Liver (tissue), 3 donors: ENCODE measurements around the gene LAGE3.

Source experiments
- FOXA1 ChIP-seq: IDR thresholded peaks from 2 replicates; pipeline ENCODE4 v1.6.1; 2016; ENCODE audit warnings: antibody characterized with exemption
- FOXA2 ChIP-seq: IDR thresholded peaks from 2 replicates; pipeline ENCODE4 v1.6.1; 2016; ENCODE audit warnings: antibody characterized with exemption
- GABPA ChIP-seq, 2 donors: IDR thresholded peaks in 1 of 2; conservative IDR thresholded peaks in 1 of 2; 2 replicates each; pipeline ENCODE4 v1.6.1; 2016; ENCODE audit warnings: antibody characterized with exemption in 2 of 2, mild to moderate bottlenecking in 1 of 2, moderate library complexity in 1 of 2
- JUND ChIP-seq, 2 donors: IDR thresholded peaks; 2 replicates each; pipeline ENCODE4 v1.6.1; 2016; ENCODE audit warnings: antibody characterized with exemption in 2 of 2
- RAD21 ChIP-seq, 2 donors: IDR thresholded peaks; 2 replicates each; pipeline ENCODE4 v1.6.1; 2016; ENCODE audit warnings: antibody characterized with exemption in 2 of 2, mild to moderate bottlenecking in 2 of 2
- SP1 ChIP-seq: IDR thresholded peaks from 2 replicates; pipeline ENCODE4 v1.6.1; 2018; ENCODE audit warnings: antibody characterized with exemption, mild to moderate bottlenecking
- YY1 ChIP-seq: IDR thresholded peaks from 2 replicates; pipeline ENCODE4 v1.6.1; 2016; ENCODE audit warnings: antibody characterized with exemption, mild to moderate bottlenecking
- TF ChIP-seq, protein P1 (sequence below): fragments of 150-350 bp; IDR thresholded peaks from 2 replicates; pipeline ENCODE4 v1.5.1; 2017; ENCODE audit warnings: improper control_type of control experiment, low read depth, low read length; ENCODE audit not compliant: missing input control
- TF ChIP-seq, protein P2 (sequence below): IDR thresholded peaks from 2 replicates; pipeline ENCODE4 v1.6.1; 2016; ENCODE audit warnings: antibody characterized with exemption, mild to moderate bottlenecking
- TF ChIP-seq, protein P3 (sequence below): IDR thresholded peaks from 2 replicates; pipeline ENCODE4 v1.6.1; 2016; ENCODE audit warnings: antibody characterized with exemption
- TF ChIP-seq, protein P4 (sequence below): IDR thresholded peaks from 2 replicates; pipeline ENCODE4 v1.6.1; 2016; ENCODE audit warnings: antibody characterized with exemption
- donor health status: healthy.
- donor health status: healthy.

DNA sequence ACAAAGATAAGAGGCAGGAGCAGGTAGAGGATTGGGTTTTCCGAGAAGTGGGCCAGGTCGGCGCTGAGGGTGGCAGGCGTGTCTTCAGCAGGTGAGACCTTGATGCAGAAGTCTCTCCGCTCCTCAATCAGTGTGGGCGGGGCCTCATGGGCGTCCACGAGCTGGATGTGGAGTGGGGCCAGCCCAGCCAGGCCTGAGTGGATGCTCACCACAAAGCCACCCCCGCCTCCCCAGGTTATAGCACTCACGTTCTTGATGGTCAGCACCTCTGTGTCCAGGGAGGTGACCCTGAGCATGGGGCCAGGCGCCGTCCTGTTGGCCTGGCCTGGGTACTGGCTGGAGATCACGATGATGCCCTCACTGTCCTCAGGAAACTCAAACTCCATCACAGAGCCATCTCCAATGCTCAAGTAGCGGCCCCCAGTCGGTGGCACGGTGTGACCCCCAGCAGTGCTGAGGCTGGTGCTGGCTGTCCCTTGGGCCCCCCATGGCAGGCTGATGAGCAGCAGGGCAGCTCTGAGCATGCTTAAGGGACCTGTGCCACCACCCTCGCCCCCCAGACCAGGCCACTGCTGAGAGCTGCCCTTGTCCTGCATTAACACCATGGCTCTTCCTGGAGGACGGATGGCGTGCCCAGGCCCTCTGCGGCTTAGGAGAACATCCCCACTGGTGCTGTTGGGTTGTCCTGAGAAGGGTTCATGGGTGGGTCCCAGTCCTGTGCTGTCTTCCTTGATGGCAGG, 9.4 kb upstream of the LAGE3 start:
- no peak for TF ChIP-seq RAD21 (IDR thresholded peaks at IDR 0.05)
- TF ChIP-seq, protein P1, sequence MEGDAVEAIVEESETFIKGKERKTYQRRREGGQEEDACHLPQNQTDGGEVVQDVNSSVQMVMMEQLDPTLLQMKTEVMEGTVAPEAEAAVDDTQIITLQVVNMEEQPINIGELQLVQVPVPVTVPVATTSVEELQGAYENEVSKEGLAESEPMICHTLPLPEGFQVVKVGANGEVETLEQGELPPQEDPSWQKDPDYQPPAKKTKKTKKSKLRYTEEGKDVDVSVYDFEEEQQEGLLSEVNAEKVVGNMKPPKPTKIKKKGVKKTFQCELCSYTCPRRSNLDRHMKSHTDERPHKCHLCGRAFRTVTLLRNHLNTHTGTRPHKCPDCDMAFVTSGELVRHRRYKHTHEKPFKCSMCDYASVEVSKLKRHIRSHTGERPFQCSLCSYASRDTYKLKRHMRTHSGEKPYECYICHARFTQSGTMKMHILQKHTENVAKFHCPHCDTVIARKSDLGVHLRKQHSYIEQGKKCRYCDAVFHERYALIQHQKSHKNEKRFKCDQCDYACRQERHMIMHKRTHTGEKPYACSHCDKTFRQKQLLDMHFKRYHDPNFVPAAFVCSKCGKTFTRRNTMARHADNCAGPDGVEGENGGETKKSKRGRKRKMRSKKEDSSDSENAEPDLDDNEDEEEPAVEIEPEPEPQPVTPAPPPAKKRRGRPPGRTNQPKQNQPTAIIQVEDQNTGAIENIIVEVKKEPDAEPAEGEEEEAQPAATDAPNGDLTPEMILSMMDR: no peak
- TF ChIP-seq FOXA2: no peak
- TF ChIP-seq YY1: no peak
- TF ChIP-seq, protein P2, sequence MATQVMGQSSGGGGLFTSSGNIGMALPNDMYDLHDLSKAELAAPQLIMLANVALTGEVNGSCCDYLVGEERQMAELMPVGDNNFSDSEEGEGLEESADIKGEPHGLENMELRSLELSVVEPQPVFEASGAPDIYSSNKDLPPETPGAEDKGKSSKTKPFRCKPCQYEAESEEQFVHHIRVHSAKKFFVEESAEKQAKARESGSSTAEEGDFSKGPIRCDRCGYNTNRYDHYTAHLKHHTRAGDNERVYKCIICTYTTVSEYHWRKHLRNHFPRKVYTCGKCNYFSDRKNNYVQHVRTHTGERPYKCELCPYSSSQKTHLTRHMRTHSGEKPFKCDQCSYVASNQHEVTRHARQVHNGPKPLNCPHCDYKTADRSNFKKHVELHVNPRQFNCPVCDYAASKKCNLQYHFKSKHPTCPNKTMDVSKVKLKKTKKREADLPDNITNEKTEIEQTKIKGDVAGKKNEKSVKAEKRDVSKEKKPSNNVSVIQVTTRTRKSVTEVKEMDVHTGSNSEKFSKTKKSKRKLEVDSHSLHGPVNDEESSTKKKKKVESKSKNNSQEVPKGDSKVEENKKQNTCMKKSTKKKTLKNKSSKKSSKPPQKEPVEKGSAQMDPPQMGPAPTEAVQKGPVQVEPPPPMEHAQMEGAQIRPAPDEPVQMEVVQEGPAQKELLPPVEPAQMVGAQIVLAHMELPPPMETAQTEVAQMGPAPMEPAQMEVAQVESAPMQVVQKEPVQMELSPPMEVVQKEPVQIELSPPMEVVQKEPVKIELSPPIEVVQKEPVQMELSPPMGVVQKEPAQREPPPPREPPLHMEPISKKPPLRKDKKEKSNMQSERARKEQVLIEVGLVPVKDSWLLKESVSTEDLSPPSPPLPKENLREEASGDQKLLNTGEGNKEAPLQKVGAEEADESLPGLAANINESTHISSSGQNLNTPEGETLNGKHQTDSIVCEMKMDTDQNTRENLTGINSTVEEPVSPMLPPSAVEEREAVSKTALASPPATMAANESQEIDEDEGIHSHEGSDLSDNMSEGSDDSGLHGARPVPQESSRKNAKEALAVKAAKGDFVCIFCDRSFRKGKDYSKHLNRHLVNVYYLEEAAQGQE: no peak
- TF ChIP-seq, protein P3, sequence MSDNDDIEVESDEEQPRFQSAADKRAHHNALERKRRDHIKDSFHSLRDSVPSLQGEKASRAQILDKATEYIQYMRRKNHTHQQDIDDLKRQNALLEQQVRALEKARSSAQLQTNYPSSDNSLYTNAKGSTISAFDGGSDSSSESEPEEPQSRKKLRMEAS: no peak
- no peak for TF ChIP-seq FOXA1
- TF ChIP-seq, protein P4, sequence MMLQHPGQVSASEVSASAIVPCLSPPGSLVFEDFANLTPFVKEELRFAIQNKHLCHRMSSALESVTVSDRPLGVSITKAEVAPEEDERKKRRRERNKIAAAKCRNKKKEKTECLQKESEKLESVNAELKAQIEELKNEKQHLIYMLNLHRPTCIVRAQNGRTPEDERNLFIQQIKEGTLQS: no peak
- no peak for TF ChIP-seq SP1
- TF ChIP-seq GABPA (IDR thresholded peaks at IDR 0.05 in 1 of 2, conservative IDR thresholded peaks at IDR 0.05 in 1 of 2): no peak
- TF ChIP-seq JUND (IDR thresholded peaks at IDR 0.05): no peak
